HG03045 (cell line): Measurements from ENCODE around the gene RSU1.

Experiments used
- ATAC-seq: cut with Tn5 transposase; IDR thresholded peaks from one replicate; pipeline ENCODE4 v1.9.1; 2021; ENCODE audit warnings: mild to moderate bottlenecking, moderate library complexity; ENCODE audit not compliant: unreplicated experiment

Gene RSU1

DNA sequence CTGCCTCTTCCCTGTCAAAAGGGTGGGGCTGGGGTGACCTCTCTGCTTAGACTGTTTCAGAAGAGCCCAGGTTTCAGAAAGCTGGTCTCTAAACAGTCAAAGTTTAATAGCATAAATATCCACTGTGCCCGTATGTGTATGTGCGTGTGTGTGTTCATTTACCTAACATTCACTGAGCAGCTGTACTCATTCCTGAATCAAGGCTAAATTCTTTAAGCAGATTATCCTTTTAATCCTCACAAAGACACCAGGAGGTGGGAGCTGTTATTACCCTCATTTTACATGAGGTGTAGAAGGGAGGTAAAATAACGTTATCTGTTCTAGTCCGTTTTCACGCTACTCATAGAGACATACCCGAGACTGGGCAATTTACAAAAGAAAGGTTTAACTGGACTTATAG is 72.2 kb downstream of the RSU1 start:
- ATAC-seq, result no peak

GRCh38 chr10:16742165-16742960 is 74.9 kb downstream of the RSU1 start:
- ATAC-seq, result no peak

DNA sequence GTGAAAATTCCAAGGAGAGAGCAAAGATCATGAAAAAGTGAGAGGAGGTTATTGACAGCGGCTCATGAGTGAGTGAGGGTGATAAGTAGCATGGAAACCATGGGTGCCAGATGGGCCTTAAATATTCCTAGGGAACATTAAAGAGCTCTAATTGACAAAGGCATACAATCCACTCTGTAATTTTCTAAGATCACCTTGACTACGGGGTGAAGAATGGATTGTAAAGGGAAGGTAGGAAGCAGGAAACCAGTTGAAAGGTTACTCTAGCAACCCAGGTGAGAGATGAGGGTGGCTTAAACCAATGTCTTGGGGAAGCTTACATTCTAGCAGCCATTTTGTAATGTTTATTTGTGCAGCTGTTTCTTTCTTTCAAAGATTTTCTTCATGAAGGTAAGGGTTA is 75.7 kb downstream of the RSU1 start:
- ATAC-seq, result no peak

- no peak for ATAC-seq
These were observed 79.8 kb downstream of the RSU1 start for GRCh38 chr10:16737420-16737819.

GRCh38 chr10:16735671-16736070 is 81.6 kb downstream of the RSU1 start:
- ATAC-seq, result no peak

- ATAC-seq, result no peak
These were observed 84.8 kb downstream of the RSU1 start for GRCh38 chr10:16732376-16732775.

DNA sequence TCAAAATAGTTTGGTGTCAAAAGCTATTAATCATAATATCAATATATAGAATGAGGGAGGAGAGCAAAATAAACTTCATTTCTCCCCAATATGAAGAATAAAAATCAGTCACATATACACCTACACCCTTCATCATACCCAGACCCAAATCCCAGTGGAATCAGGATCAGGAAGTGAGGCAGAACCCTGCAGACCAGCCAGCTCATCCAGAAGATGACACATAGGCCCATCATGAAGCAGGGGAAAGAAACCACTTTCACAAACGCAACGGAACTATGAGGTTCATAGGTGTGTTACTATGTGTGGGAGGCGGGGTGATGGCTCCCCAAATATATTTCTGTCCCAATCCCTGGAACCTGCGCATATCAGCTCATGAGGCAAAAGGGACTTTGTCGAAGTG is 89.0 kb downstream of the RSU1 start:
- no peak for ATAC-seq

DNA sequence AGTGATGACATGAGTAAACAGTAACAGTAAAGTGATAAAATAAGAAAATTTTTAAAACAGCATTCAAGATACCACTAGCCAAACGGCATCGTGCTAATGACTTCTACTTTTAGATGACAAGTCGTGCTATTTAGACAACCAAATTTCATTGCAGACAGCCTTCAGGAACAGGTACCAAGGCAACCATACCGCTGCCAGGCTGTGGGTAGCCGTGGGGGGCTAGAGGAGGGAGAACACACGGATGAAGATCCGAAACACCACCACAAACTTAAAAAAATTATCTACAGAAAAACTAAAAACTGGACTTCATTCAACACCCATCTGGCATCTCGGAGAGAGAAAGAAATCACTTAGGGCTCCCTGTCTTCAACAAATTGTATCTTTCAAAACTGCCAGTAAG is 89.6 kb downstream of the RSU1 start:
- no peak for ATAC-seq

DNA sequence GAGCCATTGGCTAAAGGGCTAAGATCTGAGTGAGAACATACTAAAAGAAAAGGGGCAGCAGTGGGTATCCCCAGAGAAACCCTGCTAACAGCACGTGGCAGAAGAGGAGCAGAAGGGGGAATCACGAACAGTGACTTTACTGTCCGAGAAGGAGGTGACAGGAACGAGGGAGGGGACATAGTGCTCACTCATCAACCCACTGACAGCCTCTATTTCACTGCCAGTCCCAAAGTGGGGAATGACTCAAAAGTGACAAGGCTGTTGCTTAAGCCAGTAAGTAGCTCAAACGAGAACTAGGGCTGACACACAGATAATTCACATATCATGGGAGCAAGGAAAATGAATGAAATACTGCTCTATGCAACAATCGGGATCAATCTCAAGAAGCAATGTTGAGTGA is 92.7 kb downstream of the RSU1 start:
- no peak for ATAC-seq

- ATAC-seq, result no peak
These were observed 96.4 kb downstream of the RSU1 start for GRCh38 chr10:16720812-16721211.

DNA sequence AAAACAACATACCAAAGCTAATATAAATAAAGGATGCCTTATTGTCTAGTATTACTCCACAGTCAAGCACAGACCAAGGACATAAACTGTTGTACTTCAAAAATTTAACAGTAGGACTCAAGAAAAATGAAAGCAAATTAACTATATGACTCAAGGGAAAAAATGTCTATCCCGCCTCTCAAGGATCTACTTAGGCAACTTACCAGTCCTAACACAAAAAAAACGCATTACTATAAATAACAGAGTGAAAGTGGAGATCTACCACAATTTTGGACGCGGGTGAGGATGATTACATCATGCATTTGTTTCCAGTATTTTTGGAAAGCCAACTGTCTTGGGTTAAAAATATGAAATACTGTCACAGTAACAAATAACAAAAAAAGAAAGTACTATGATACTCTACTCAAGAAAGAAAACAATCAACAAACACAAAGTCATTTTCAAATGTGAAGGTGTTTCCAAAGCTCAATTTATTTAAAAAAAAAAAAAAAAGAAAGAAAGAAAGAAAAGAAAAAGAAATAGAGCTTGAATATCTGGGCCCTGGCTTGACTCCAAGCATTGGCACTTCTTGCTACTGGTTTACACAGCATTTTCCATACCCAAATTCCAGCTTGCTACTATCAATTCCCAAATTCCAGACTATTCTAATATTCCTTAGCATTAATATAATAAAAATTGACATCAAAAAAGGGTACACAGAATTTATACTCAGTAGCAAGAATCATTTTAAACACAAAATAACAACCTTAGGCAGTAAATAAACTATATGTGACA is 99.4 kb downstream of the RSU1 start:
- no peak for ATAC-seq

GRCh38 chr10:16716051-16716450 is 101.2 kb downstream of the RSU1 start:
- no peak for ATAC-seq

GRCh38 chr10:16713290-16713689 is 103.9 kb downstream of the RSU1 start:
- ATAC-seq, result no peak

DNA sequence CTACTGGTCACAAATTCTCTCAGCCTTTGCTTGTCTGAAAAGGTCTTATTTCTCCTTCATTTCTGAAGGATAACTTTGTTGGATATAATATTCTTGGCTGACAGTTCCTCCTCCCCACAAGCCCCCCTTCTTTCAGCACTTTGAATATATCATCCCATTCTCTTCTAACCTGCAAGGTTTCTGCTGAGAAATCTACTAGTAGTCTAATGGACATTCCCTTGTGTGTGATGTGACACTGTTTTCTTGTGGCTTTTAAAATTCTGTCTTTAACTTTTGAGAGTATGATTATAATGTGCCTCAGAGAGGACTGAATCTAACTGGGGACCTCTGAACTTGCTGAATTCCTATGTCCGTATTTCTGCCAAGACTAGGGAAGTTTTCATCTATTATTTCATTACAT is 104.3 kb downstream of the RSU1 start:
- ATAC-seq, result no peak

DNA sequence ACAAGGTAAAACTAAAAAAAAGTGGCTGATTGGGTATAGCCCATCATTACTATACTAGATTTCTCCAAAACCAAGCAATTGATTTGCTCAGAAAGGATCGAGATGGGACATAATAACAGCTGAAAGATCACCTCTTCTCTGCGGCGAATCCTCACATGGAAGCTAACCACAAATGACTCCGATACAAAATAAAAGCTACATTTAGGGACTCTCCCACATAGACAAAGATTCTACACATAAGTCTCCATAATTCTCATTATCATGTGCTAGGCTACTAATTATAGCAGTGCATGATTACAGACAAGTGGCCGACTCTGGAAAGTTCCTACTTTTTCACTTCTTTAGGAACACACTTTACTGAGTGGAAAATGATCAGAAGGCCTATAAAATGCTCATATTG is 116.9 kb downstream of the RSU1 start:
- ATAC-seq, result no peak

- ATAC-seq, result no peak
These were observed 117.7 kb downstream of the RSU1 start for GRCh38 chr10:16699435-16700057.

DNA sequence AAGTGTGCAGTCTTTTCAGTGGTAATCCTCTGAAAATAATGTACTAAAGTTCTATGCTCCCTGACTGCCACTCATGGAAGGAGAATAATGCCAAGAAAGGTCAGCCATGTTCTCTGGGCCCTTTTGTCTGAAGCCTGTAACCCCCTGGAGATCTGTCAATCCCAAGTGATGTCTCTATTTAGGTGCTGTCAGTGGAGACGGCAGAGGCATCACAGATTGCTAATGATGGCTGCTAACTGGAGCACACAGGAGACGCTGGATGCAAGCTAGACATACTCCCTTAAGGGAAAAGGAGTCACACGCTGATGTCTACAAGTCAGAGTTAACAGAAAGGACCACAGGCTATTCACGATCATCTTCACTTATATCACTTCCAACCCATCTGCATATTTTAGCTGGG is 118.8 kb downstream of the RSU1 start:
- ATAC-seq, result no peak

GRCh38 chr10:16690417-16690816 is 126.8 kb downstream of the RSU1 start:
- ATAC-seq, result no peak

- ATAC-seq, result no peak
These were observed 127.5 kb downstream of the RSU1 start for GRCh38 chr10:16689696-16690095.

DNA sequence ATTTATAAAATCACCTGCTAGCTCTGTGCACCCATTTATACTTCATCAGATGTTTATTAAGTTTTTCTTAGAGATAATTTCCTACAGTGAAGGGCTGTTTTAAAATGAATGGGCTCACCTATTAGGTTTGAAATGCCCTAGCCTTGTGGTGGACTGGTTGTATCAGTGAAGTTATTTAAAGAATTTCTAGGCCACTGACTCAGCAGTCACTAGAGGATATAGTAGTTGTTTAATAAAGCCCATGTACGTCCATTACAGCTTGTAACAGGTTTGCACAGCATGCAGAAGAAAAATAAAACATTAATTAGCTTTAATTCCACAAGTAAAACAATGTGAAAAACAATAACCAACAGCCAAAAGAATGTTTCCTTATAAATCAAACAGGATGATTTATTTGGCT is 128.0 kb downstream of the RSU1 start:
- ATAC-seq, result no peak

- ATAC-seq, result no peak
These were observed 130.9 kb downstream of the RSU1 start for GRCh38 chr10:16686054-16686902.
